HG03139 (cell line): Measurements from ENCODE around the gene ZNF786.
"Not testable (repeated sequence)": the region's sequence is repeated elsewhere in the genome, so short reads cannot be mapped to it uniquely, and the experiment has no call there.

Experiments used
- ATAC-seq: cut with Tn5 transposase; IDR thresholded peaks from one replicate; pipeline ENCODE4 v1.9.1; 2021; ENCODE audit not compliant: unreplicated experiment

ZNF786 gene

GRCh38 chr7:149090397-149091195, at the start of gene ZNF786:
ZNF786 (minus strand) TSS chr7:149090718; CDS start chr7:149090640, 78 bp downstream.
- peak; percentile 88 for ATAC-seq

- ATAC-seq: no peak
Measured at GRCh38 chr7:149136118-149136517, 45.6 kb upstream of the ZNF786 start.

DNA sequence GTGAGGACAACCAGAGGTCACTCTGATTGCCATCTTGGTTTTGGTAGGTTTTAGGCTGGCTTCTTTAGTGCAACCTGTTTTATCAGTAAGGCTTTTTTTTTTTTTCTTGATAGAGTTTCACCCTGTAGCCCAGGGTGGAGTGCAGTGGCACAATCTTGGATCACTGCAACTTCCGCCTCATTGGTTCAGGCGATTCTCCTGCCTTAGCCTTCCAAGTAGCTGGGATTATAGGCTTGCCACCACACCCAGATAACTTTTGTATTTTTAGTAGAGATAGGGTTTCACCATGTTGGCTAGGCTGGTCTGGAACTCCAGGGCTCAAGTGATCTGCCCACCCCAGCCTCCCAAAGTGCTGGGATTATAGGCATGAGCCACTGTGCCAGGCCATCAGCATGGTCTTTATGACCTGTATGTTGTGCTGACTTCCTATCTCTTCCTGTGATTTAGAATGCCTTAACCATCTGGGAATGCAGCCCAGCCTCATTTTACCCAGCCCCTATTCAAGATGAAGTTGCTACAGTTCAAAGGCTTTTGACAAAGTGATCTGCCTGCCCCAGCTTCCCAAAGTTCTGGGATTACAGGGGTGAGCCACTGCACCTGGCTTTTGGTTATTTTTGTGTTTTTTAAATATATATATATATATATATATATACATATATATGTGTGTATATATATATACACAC, 42.7 kb upstream of the ZNF786 start:
- no peak for ATAC-seq

- no peak for ATAC-seq
Measured at GRCh38 chr7:149130572-149131198, 40.2 kb upstream of the ZNF786 start.

- peak; percentile 34 for ATAC-seq
Measured at GRCh38 chr7:149126662-149127266, 36.2 kb upstream of the ZNF786 start.

GRCh38 chr7:149125863-149126661, 35.5 kb upstream of the ZNF786 start, which contains the start of gene ZNF425:
ZNF425 (minus strand) TSS chr7:149126324; CDS start chr7:149126213, 111 bp downstream.
- ATAC-seq: peak; percentile 80

DNA sequence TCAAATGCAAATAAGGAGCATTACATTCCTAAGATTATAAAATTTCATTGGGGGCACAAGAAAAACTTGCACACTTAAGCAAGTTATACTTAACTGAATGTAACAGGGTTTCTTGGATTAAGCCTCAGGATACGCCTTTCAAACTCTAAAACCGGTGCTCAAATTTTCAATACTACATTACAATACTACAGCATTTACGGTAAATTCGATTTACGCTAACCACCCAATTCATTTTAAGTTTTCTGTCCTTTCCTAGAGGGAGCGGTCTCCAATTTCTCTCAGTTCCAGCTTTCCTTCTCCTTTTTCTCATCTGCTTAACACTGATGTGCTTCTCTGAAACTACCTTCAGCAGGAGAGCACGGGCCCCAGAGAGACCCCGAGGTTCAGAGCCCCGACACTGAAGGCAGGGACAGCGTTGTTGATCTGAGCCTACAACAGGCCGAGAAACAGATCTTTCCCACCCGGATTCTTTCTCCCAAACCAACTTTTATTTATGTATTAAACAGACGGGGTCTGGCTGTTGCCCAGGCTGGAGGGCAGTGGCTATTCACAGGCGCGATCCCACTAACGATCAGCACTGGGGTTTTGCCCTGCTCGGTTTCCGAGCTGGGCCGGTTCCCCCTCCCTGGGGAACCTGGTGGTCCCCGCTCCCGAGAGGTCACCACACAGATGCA, 34.8 kb upstream of the ZNF786 start:
- ATAC-seq: no peak

- no peak for ATAC-seq
Measured at GRCh38 chr7:149109969-149110368, 19.5 kb upstream of the ZNF786 start.

DNA sequence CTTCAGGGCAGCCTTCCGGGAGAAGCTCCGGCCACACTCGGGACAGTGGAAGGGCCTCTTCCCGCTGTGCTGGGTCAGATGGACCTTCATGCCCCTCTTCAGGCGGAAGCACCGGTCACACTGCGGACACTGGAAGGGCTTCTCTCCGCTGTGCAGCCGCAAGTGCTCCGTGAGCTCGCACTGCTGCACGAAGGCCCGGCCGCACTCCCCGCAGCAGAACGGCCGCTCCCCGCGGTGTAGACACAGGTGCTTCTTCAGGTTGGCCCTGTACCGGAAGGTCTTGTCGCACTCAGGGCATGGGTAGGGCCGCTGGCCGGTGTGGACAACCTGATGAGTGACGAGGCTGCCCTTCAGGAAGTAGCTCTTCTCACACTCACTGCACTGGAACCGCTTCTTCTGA, 14.2 kb upstream of the ZNF786 start:
- no peak for ATAC-seq

DNA sequence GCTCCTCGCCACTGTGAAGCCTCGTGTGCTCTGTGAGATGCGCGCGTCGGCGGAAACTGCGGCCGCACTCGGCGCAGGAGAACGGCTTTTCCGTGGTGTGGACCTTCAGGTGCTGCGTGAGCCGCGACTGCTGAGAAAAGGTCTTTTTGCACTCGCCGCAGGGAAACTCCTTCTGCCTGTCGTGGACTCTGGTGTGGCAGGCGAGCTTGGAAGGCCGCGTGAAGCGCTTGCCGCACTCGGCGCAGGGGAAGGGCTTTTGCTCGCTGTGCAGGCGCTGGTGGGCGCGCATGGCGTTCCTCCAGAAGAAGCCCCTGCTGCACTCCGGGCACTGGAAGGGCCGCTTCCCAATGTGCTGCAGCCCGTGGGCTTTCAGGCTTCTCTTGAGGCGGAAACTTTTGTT, 13.7 kb upstream of the ZNF786 start:
- ATAC-seq: no peak

- ATAC-seq: no peak
Measured at GRCh38 chr7:149103424-149103823, 12.9 kb upstream of the ZNF786 start.

GRCh38 chr7:149102666-149103065, 12.1 kb upstream of the ZNF786 start:
- ATAC-seq: no peak

- ATAC-seq: no peak
Measured at GRCh38 chr7:149100821-149101220, 10.3 kb upstream of the ZNF786 start.

GRCh38 chr7:149099058-149099457, 8.5 kb upstream of the ZNF786 start:
- ATAC-seq: no peak

DNA sequence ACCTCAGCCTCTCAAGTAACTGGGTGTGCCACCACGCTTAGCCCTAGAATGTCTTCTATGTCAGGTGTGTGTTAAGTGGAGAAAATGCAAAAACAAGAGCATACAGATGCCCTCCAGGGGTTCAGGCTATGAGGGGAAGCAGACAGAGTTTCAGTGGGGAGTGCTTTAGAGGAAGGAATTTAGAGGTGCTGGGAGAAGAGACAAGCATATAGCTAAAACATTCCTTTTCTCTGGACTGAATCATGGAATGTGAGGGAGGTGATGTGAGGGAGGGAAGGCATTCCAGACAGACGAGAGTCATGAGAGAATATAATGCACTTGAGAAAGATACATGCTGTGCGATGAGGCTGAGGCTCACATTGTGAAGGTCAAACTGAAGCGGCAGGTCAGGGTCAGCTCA, 6.6 kb upstream of the ZNF786 start:
- ATAC-seq: no peak

- no peak for ATAC-seq
Measured at GRCh38 chr7:149093228-149093627, 2.7 kb upstream of the ZNF786 start.

- not testable (repeated sequence) for ATAC-seq
Measured at GRCh38 chr7:149092244-149092643, 1.7 kb upstream of the ZNF786 start.

DNA sequence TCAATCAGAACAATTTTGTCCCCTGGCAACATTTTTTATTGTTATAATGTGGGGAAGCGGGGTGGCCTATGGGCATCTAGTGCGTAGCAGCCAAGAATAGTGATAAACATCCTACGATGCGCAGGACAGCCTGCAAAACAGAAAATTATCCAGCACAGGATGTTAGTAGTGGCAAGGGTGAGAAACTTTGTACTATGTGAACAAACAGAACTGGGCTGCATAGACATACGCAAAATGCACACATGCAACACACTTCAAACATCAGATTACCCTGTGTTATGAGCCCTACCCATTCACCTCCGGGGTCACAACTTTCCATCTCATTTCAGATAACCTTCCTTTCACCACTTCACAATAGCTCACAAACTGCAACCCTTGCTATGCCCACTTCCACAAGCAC, 3.1 kb downstream of the ZNF786 start:
- ATAC-seq: no peak

DNA sequence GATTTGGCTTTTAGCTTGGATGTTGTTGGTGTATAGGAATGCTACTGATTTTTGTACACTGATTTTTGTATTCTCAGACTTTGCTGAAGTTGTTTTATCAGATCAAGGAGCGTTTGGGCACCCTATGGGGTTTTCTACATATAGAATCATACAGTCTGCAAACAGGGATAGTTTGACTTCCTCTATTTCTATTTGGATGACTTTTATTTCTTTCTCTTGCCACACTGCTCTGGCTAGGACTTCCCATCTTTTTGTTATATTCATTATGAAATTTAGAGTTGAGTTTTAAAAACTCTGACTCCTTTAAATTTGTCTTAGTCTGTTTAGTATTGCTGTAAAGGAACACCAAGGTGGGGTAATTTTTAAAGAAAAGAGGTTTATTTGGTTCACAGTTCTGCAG, 4.7 kb downstream of the ZNF786 start:
- no peak for ATAC-seq

GRCh38 chr7:149084407-149084806, 6.1 kb downstream of the ZNF786 start:
- no peak for ATAC-seq
